GM18508 (cell line): ENCODE data around the gene TENT5C.
A peak's percentile ranks its signal among the peaks of the same experiment; 100 is the strongest.

Source experiments
- ATAC-seq: cut with Tn5 transposase; IDR thresholded peaks from one replicate; pipeline ENCODE4 v1.9.1; 2021; ENCODE audit warnings: moderate number of reproducible peaks; ENCODE audit not compliant: insufficient read depth, unreplicated experiment

TENT5C gene

GRCh38 chr1:117652421-117652820 is 46.6 kb downstream of the TENT5C start:
- no peak for ATAC-seq

DNA sequence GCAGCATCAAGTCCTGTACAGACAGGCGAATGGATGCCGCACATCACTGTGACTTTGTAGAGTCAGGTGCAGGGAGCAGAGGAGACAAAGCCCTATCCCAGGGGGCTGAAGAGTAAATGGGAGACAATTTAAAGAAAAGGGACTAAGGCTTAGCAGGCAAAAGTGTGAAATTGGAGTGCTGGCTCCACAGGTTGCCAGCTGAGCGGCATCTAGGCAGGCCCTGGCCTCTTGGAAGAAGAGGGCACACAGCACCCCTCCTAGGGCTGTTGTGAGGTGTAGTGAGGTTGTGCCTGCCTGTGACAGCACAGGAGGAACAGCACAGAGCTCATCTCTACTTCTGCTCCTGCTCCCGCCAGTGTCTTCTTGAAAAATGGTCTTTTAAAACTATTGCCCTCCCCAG is 47.3 kb downstream of the TENT5C start:
- ATAC-seq, result no peak

DNA sequence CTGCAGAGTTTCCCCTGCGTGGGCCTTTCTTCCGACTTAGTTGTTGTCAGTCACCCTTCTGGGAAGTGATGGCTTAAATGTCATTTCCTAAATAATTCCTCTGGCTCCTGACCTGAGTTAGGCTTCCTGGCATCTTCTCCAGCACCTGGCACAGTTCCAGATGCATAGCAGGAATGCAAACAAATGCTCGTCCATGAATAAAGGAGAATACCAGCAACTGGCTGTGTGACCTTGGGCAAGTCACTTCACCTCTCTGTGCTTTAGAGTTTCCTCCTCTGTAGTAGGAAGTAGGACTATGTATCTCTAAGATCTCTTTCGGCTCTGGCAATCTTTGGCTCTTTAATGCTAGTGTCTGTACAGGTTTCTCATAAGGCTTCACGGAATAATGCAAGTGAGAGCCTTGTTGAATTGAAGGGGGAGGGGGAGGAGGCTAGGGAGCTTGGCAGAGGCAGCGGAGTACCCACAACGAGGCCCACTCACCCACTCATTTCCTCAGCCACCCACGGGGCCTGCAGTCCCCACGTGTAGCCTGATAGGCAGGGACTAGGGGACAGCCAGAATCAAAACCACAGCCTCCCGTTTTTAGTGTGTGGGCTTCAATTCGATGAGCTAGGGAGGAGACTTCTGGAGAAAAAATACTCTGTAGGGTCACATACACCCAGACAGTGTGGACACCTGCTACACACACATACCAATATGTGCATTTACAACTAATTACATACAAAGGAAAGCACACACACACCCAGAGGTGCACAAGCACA is 48.1 kb downstream of the TENT5C start:
- no peak for ATAC-seq

GRCh38 chr1:117654493-117655219 is 48.8 kb downstream of the TENT5C start:
- peak; percentile 82 for ATAC-seq

DNA sequence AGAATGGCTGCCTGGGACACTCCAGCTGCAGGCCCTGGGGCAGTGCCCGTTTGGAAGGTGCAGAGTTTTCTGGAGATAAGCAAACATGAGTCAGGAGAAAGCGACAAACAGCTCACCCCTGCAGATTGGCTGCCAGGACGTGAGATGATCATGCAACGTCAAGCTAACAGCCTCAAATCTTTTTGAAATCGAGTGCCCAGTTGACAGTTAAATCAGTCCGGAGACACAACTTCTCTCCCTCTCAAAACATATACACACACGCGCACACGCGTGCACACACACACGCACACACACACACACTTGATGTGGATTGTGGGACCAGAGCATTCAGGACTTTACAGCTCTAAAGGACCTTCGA is 49.4 kb downstream of the TENT5C start:
- ATAC-seq, result no peak

DNA sequence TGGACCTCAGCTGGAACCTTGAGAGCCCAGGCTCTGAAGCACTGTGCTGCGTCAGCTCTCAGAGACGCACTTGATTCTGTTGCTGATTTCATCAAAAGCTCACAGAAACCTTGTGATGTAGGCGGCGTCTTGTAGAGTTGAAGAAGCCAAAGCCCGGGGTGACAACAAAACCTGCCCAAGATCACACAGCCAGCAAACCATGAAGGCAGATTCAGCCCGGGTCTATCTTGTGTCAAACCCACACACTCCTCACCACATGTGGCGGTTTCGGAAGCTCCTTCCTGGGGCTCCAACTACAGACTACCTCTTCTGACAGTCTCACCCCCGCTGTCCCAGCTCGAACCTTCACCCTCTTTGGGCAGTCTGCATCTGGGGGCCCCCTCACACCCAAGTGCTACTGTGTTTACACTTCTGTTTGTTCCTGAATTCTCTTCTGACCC is 50.4 kb downstream of the TENT5C start:
- peak; percentile 23 for ATAC-seq

GRCh38 chr1:117657031-117657430 is 51.2 kb downstream of the TENT5C start:
- no peak for ATAC-seq

DNA sequence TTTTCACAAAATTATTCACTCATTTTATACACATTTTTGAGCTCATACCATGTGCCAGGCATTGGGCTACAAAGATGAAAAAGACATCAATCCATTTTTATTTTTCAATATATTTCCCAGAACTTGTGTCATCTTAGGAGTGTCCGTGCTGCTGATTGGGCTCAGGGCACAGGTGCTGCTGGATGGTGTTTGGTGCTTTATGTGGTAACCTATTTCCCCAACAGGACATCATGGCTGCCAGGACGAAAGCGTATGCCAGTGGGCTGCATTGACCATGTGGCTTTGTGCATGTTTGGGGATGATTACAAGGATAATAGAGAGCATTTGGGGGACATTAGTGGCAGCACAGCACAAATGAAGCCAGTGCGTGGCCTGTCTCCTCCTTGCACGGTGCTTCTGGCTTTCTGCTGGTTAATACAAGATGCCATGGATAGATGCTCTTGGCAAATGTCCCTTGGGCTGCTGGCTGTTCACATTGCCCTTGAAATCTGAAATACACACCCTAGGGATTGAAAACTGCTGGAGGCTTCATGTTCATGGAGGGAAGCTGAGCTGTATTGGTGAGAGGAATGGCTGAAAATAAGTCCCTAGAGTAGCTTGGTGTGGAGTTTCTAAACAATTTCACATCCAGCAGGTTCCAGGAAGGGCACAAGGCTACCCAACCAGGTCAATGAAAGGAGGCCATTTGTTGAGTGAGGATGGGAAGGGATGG is 52.3 kb downstream of the TENT5C start:
- no peak for ATAC-seq

GRCh38 chr1:117658676-117659075 is 52.8 kb downstream of the TENT5C start:
- ATAC-seq, result no peak

DNA sequence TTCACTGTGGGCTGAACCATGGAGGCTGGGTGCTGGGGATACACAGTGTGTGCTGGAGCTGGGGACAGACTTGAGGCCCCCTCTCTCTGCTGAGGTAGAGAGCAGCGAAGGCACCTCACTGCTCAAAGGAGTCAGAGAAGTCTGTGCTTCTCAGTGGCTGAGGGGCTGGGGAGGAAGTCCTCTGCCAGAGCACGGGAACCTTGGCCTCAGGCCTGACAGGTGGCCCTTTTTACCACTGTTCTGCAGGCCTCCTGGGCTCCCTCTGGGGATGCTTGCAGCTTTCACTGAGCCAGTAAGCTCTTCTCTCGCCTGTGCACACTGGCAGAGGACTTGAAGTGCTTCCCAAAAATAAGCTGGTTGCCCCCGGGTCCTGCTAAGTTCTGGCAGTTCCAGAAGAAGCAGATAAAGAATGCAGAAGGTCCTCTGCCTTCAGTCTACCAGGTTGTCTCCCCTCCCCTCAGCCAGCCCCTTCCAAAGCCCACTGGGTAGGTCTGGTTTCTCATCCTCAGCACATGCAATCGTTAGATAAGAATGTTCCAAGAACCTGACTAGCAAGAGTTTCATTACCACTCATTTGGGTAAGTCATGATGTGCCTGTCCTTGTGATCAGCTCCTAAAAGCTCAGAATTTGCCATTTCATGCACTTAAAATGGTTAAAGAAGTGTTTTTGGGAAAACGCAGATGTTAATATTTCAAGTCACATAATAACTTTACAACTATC is 53.9 kb downstream of the TENT5C start:
- ATAC-seq, result no peak

GRCh38 chr1:117660271-117660965 is 54.6 kb downstream of the TENT5C start:
- ATAC-seq, result no peak

DNA sequence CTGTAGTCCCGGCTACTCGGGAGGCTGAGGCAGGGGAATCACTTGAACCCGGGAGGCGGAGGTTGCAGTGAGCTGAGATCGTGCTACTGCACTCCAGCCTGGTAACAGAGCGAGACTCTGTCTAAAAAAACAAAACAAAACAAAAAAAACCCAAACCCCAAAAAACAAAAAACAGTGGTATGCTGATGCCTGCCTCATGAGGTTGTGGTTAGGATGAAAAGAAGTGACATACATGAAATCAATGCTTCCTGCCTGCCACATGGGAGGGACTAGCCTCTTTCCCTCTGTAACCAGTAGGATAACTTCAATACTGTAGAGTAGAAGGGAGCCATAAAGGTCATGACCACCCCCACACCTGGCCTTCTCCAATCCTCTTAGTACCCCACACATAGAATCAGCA is 55.2 kb downstream of the TENT5C start:
- ATAC-seq, result no peak

DNA sequence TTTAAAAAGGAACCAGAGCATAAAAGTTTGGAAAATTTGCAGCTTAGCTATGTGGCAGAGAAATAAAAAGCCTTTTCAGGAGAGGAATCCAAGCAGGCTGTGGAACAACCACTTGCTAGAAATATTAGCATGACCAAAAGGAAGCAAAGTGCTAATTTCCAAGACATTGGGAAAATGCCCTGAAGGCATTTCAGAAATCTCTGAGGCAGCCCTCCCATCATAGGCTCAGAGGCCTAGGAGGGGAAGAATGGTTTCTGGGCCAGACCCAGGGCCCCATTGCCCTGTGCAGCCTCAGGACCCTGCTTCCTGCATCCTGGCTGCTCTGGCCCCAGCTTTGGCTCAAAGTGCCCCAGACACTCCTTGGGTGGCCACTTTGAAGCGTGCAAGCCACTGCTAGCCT is 56.8 kb downstream of the TENT5C start:
- ATAC-seq, result no peak

- ATAC-seq, result no peak
These were observed 57.5 kb downstream of the TENT5C start for GRCh38 chr1:117663156-117663902.

- ATAC-seq, result peak; percentile 96
These were observed 58.5 kb downstream of the TENT5C start for GRCh38 chr1:117664314-117664713.

DNA sequence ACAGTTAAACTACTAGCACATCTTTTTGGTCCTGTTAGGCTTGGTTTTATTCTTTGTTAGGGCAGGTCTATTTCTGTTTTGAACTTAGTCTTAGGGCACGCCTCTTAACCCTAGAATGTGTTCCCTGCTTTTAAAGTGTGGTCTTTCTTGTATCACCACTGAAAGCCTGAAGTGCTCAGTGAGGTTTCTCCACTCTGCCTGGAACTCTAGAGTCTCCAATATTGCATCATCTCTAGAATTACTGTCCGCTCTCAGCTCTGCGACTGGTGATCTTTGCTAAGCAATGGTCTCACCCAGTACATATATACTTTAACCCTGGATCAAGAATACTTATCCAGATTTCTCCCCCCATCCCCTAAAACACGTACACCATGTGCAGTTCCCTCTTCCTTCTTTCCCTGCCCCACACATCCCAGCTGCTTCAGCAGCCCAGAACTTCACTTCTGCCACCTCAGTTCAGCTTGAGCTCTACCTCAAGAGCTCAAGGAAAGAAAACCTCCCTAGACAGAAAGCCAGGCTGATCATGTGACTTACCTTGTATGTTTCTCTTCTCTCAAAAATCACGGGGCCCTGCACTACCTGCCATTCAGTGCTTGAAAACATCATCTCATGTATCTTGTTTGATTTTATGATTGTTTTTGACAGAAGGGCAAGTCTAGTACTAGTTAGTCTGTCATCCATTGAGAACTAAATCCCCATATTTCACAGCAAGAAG is 59.9 kb downstream of the TENT5C start:
- ATAC-seq, result no peak

- ATAC-seq, result no peak
These were observed 63.7 kb downstream of the TENT5C start for GRCh38 chr1:117669572-117669971.

GRCh38 chr1:117670976-117671780 is 65.3 kb downstream of the TENT5C start:
- no peak for ATAC-seq
